A549 (cell line): ENCODE measurements around the gene C8A. TPM values are rescaled to one million over a fixed set of nuclear protein-coding genes. Genes with fewer than 3 reads are reported as not detected.

Source experiments
- ATAC-seq, 2 experiments: fragments of 200-7000 bp in 1 of 2; fragments of >200 bp in 1 of 2; cut with Nextera tagmentation in 1 of 2; cut with Tn5 transposase in 1 of 2; 3 replicates each; pipeline versions ENCODE4 v1.8.0 to v1.9.1; 2018 to 2020; ENCODE audit warnings: mild to moderate bottlenecking in 1 of 2, moderate library complexity in 1 of 2
- CTCF ChIA-PET: fragments of 300-600 bp; sonication (Branson Sonifier 250); formaldehyde crosslinking; extraction: SDS; loops from one replicate; lab custom pipeline; 2021; ENCODE audit warnings: antibody characterized with exemption, inconsistent platforms; lab: Yijun Ruan, JAX
- POLR2A ChIA-PET: fragments of 350-600 bp; formaldehyde crosslinking; extraction: SDS; loops from one replicate; lab custom pipeline; 2021; ENCODE audit warnings: antibody characterized with exemption, inconsistent platforms; lab: Yijun Ruan, JAX
- DNase-seq, 2 experiments: peaks; one replicate each; pipeline versions ENCODE4 v3.0.0 to v3.0.0-alpha.2; 2011 to 2016; ENCODE audit warnings: low read depth in 1 of 2, low spot score in 1 of 2
- FAIRE-seq: peaks from 2 replicates; lab custom pipeline; 2011; peaks lifted over from hg19 to GRCh38; lab: Jason Lieb, UNC
- H3K27ac ChIP-seq, 2 experiments: fragments of >200 bp; sonication (Bioruptor Twin); formaldehyde crosslinking; 3 replicates each; pipeline ENCODE4 v1.5.1; 2016 to 2017
- H3K4me1 ChIP-seq: fragments of >200 bp; sonication (Bioruptor Twin); formaldehyde crosslinking; 3 replicates; pipeline ENCODE4 v1.6.1; 2016
- H3K4me2 ChIP-seq: fragments of >200 bp; sonication (Bioruptor Twin); formaldehyde crosslinking; 3 replicates; pipeline ENCODE4 v1.6.1; 2016
- H3K4me3 ChIP-seq: fragments of >200 bp; sonication (Bioruptor Twin); formaldehyde crosslinking; 3 replicates; pipeline ENCODE4 v1.5.1; 2016
- H3K9me3 ChIP-seq: fragments of >200 bp; sonication (Bioruptor Twin); formaldehyde crosslinking; 3 replicates; pipeline ENCODE4 v1.6.1; 2016
- BCL3 ChIP-seq: fragments of >200 bp; sonication (Bioruptor Twin); formaldehyde crosslinking; IDR thresholded peaks from 3 replicates; pipeline ENCODE4 v1.6.1; 2016
- FOSB ChIP-seq: fragments of 250-450 bp; sonication (Bioruptor Pico); IDR thresholded peaks from 2 replicates; pipeline ENCODE4 v1.5.0; 2020; ENCODE audit warnings: mild to moderate bottlenecking, moderate library complexity
- HEYL ChIP-seq: fragments of 250-450 bp; sonication (Bioruptor Pico); IDR thresholded peaks from 2 replicates; pipeline ENCODE4 v1.8.0; 2021; ENCODE audit warnings: mild to moderate bottlenecking, moderate library complexity
- HMGXB4 ChIP-seq: fragments of 250-450 bp; sonication (Bioruptor Pico); IDR thresholded peaks from 2 replicates; pipeline ENCODE4 v1.5.0; 2021; ENCODE audit warnings: mild to moderate bottlenecking, moderate library complexity, borderline replicate concordance
- HOXA7 ChIP-seq: fragments of 250-450 bp; sonication (Bioruptor Pico); IDR thresholded peaks from 2 replicates; pipeline ENCODE4 v1.5.0; 2020; ENCODE audit warnings: mild to moderate bottlenecking, moderate library complexity
- JUN ChIP-seq, 2 experiments: fragments of >200 bp; sonication (Bioruptor Twin); formaldehyde crosslinking; IDR thresholded peaks; 2 replicates in 1 of 2; 3 replicates in 1 of 2; pipeline ENCODE4 v1.6.1; 2016 to 2017
- JUNB ChIP-seq: fragments of >200 bp; sonication (Bioruptor Twin); formaldehyde crosslinking; IDR thresholded peaks from 2 replicates; pipeline ENCODE4 v1.6.1; 2016
- KDM1A ChIP-seq: fragments of 200-600 bp; sonication (generic); IDR thresholded peaks from 2 replicates; pipeline ENCODE4 v1.6.1; 2016; ENCODE audit warnings: low read depth, mild to moderate bottlenecking
- MAZ ChIP-seq: fragments of 150-350 bp; IDR thresholded peaks from 2 replicates; pipeline ENCODE4 v1.6.1; 2014; ENCODE audit warnings: antibody characterized with exemption, low read depth, low read length, borderline replicate concordance
- MYC ChIP-seq: IDR thresholded peaks from 2 replicates; pipeline ENCODE4 v1.6.1; 2012; ENCODE audit warnings: mild to moderate bottlenecking, inconsistent platforms, low read length, improper control_type of control experiment, borderline replicate concordance
- PHF8 ChIP-seq: fragments of 200-600 bp; sonication (generic); IDR thresholded peaks from 2 replicates; pipeline ENCODE4 v1.6.1; 2016; ENCODE audit warnings: low read depth, mild to moderate bottlenecking, antibody characterized with exemption, moderate library complexity, borderline replicate concordance
- POLR2A ChIP-seq: IDR thresholded peaks from 2 replicates; pipeline ENCODE4 v1.6.1; 2012; ENCODE audit warnings: mild to moderate bottlenecking, low read length
- RFX5 ChIP-seq: fragments of 450-650 bp; IDR thresholded peaks from 2 replicates; pipeline ENCODE4 v1.7.1; 2014; ENCODE audit warnings: antibody characterized with exemption, mild to moderate bottlenecking, moderate library complexity
- TFCP2L1 ChIP-seq: fragments of 250-450 bp; sonication (Bioruptor Pico); IDR thresholded peaks from 2 replicates; pipeline ENCODE4 v1.5.0; 2021; ENCODE audit warnings: mild to moderate bottlenecking
- TP53 ChIP-seq: fragments of 250-450 bp; sonication (Bioruptor Pico); IDR thresholded peaks from 2 replicates; pipeline ENCODE4 v1.5.0; 2021; ENCODE audit warnings: mild to moderate bottlenecking, moderate library complexity
- ZSCAN20 ChIP-seq: fragments of 250-450 bp; sonication (Bioruptor Pico); IDR thresholded peaks from 2 replicates; pipeline ENCODE4 v1.8.0; 2022; ENCODE audit warnings: mild to moderate bottlenecking, moderate library complexity
- WGBS: methylation state at CpG from one replicate; pipeline ENCODE4 v1.1.6; 2017; ENCODE audit errors: missing lambda C conversion rate; 5-methylcytosine and 5-hydroxymethylcytosine counted together
- polyA plus RNA-seq, 4 experiments: library from polyadenylated mRNA; depleted of rRNA in 3 of 4; stranded (reverse); fragments of >200 nt; fragmentation: RNase III in 1 of 4; extraction: RNeasy Plus Mini Kit Qiagen cat#74134 plus additional on column Dnase treatment in 1 of 4; gene quantifications; 2 replicates in 3 of 4; 3 replicates in 1 of 4; pipeline ENCODE4 v1.2.3, GENCODE V29; 2011 to 2017
- TF ChIP-seq, protein P1 (sequence below): fragments of 200-600 bp; sonication (generic); IDR thresholded peaks from 2 replicates; pipeline ENCODE4 v1.6.1; 2016; ENCODE audit warnings: antibody characterized with exemption, mild to moderate bottlenecking, moderate library complexity

The C8A gene
- polyA plus RNA-seq, 2 of the 4 experiments (the other 2 are of a cell fraction) = not detected

DNA sequence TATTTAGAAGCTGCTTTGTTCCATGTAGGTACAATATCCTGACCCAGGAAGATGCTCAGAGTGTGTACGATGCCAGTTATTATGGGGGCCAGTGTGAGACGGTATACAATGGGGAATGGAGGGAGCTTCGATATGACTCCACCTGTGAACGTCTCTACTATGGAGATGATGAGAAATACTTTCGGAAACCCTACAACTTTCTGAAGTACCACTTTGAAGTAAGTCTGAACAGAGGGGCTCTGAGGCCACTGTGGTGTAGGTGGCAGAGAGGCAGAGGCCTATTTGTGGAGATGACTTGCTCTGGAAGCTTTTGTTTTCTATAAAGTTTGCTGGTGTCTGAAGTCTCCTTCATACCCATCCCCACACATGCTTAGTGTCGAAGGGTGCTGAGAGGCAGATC lies 26.8 kb downstream of the C8A start:
- ChIA-PET POLR2A (no interaction called here), CTCF (no interaction called here)
- H3K4me1 ChIP-seq = no peaks in the 10 kb centered on the region
- 40% methylated on average over 5 of the region's 6 CpGs for WGBS
- H3K9me3 ChIP-seq = no peaks in the 10 kb centered on the region
- ATAC-seq (no peak), FAIRE-seq (no peak), DNase-seq (no peak)
- TF ChIP-seq HOXA7 (CRISPR knock-in tag) (no peak), JUNB (no peak), TFCP2L1 (CRISPR knock-in tag) (no peak), ZSCAN20 (CRISPR knock-in tag) (no peak), BCL3 (no peak), RFX5 (no peak), JUN (IDR thresholded peaks at IDR 0.05) (no peak), MYC (no peak), TP53 (CRISPR knock-in tag) (no peak), HMGXB4 (CRISPR knock-in tag) (no peak)
- no peak overlapping the region for H3K4me3 ChIP-seq
- H3K27ac ChIP-seq = no peak overlapping the region
- no peak overlapping the region for H3K4me2 ChIP-seq

DNA sequence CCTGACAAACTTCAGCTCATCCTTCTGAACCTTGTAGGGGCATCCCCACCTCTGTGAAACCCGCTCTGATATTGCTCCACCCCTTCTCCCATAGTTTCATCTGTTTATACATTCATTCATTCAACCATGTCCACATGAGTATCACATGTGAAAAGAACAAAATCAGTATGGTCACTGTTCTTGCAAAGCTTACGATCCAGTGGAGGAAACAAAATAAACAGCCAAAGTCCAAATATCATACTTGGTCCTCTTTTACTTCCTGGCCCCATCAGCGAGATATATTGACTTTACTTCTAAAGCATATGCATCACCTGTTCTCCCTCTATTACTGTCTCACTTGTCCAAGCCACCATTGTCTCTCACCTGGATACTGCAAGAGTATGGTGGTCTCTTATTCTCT lies 35.6 kb downstream of the C8A start:
- Histone ChIP-seq H3K4me1 (no peaks in the 10 kb centered on the region), H3K4me2 (no peak overlapping the region), H3K4me3 (no peak overlapping the region), H3K27ac (no peak overlapping the region), H3K9me3 (no peaks in the 10 kb centered on the region)
- TF ChIP-seq RFX5 (no peak), KDM1A (no peak), MYC (no peak), ZSCAN20 (CRISPR knock-in tag) (no peak), PHF8 (no peak), HEYL (no peak)
- TF ChIP-seq, protein P1, sequence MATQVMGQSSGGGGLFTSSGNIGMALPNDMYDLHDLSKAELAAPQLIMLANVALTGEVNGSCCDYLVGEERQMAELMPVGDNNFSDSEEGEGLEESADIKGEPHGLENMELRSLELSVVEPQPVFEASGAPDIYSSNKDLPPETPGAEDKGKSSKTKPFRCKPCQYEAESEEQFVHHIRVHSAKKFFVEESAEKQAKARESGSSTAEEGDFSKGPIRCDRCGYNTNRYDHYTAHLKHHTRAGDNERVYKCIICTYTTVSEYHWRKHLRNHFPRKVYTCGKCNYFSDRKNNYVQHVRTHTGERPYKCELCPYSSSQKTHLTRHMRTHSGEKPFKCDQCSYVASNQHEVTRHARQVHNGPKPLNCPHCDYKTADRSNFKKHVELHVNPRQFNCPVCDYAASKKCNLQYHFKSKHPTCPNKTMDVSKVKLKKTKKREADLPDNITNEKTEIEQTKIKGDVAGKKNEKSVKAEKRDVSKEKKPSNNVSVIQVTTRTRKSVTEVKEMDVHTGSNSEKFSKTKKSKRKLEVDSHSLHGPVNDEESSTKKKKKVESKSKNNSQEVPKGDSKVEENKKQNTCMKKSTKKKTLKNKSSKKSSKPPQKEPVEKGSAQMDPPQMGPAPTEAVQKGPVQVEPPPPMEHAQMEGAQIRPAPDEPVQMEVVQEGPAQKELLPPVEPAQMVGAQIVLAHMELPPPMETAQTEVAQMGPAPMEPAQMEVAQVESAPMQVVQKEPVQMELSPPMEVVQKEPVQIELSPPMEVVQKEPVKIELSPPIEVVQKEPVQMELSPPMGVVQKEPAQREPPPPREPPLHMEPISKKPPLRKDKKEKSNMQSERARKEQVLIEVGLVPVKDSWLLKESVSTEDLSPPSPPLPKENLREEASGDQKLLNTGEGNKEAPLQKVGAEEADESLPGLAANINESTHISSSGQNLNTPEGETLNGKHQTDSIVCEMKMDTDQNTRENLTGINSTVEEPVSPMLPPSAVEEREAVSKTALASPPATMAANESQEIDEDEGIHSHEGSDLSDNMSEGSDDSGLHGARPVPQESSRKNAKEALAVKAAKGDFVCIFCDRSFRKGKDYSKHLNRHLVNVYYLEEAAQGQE = no peak
- WGBS = 9% methylated on average over 3 of the region's 3 CpGs
- FAIRE-seq (no peak), DNase-seq (no peak), ATAC-seq (no peak)
- POLR2A ChIA-PET = no interaction called here
- CTCF ChIA-PET = interaction anchor here (1.0 kb wide), 1 partner anchor 25 kb away, joined by 3 read pairs; no protein-coding TSS in a partner anchor

DNA sequence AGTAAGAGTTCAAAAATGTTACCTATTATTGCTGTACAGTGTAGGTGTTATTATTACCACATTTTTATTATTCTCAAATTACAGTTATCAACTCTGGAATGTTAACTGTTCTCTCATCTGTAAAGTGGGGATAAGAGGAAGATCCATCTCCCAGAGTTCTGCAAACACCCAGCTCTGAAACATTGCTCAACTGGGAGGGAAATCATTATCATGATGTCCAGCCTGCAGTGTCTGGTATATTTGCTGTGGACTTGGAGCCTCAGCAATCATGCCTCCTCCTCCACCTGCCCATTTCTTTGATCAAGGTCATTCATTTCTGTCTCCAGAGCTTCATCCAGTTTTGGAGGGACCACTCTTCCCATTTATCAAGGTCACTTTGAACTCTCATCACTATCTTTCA lies 39.4 kb downstream of the C8A start:
- ATAC-seq = no peak
- TF ChIP-seq POLR2A = no peak
- TF ChIP-seq FOSB (CRISPR knock-in tag) = no peak
- TF ChIP-seq MAZ = no peak
- Histone ChIP-seq H3K27ac (no peak overlapping the region), H3K4me3 (no peak overlapping the region), H3K4me2 (no peak overlapping the region), H3K4me1 (no peaks in the 10 kb centered on the region), H3K9me3 (no peaks in the 10 kb centered on the region)
- no peak for DNase-seq
- ChIA-PET POLR2A (no interaction called here), CTCF (no interaction called here)
- FAIRE-seq = no peak
